ENCODE measurements around the gene CDK18.

Gene CDK18

DNA sequence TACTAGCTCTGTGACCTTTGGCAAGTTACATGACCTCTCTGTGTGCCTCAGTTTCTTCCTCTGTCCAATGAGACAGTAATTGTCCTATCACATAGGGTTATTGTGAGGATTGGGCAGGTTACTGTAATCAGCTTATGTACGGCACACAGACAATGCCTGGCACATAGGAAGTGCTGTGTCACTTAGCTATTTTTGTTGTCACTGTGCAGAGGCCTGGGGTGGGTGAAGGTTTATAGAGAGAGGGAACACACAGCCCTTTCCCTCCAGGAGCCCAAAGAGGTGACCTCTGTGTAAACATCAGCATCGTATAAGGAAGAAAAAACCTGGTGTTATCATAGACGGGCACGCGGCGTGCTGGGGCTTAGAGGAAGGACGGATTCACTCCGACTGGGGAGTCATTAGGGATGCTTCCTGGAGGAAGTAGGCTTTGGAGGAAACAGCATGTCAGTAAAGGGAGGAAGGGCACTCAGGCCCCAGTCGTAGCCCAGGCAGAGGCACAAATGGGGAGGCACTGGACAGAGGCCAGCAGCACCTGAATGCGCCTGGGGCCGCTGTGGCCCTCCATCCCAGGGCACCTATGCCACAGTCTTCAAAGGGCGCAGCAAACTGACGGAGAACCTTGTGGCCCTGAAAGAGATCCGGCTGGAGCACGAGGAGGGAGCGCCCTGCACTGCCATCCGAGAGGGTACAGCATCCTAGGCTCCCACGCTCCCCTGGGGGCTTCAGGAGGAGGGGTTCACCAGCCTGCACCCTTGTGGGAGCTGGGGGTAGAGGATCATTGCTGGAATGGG lies 21.2 kb downstream of the CDK18 start:
- DNase-seq, result no peak

DNA sequence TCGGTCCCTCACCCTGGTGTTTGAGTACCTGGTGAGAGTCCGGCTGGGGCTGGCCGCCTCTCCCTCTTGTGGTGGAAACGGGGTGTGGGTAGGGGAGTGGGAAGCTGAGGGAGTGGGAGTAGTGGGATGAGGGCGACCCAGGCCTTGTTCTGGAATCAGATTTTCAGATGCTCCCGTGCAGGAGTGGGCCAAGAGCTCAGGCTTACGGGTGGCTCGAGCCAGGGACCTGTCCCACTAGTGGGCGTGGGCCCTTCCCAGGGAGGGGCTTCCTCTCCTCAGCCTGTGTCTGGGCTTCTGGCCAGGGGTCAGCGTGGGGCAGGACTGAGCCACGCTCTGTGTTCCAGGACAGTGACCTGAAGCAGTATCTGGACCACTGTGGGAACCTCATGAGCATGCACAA lies 22.0 kb downstream of the CDK18 start:
- no peak for DNase-seq

DNA sequence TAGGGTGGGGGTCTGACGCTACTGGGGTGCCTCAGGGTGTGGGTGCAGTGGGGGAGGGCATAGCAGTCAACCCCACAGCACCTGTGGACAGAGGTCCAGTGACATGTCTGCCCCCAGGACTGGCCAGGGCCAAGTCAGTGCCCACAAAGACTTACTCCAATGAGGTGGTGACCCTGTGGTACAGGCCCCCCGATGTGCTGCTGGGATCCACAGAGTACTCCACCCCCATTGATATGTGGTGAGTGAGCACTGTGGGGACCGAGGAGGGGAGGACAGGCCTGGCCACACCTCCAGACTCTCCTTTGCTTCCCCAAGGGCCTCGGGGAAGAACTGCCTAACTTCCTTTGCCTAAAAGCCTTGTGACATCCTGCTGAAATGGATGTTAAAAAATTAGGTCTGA lies 23.5 kb downstream of the CDK18 start:
- DNase-seq, result no peak

DNA sequence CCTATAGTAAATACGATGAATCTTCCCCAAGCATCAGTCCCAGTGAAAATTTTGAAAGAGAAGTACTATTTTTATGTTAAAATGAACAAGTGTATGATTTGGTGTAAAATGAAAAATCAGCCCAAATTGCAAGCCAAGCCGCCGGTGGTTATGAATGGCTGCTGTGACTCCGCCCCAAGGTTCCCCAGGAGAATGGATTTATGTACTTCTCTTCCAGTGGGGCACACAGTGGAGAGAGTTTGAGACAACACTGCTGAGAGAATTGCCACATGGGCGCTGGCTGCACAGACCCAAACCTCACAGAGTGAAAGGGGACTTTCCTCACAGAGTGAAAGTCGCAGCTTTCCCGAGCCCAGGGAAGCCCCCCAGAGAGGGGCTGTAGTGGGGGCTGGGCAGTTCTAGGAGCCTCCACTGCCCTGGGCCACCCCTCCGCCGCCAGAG lies 24.0 kb downstream of the CDK18 start:
- DNase-seq, result no peak

DNA sequence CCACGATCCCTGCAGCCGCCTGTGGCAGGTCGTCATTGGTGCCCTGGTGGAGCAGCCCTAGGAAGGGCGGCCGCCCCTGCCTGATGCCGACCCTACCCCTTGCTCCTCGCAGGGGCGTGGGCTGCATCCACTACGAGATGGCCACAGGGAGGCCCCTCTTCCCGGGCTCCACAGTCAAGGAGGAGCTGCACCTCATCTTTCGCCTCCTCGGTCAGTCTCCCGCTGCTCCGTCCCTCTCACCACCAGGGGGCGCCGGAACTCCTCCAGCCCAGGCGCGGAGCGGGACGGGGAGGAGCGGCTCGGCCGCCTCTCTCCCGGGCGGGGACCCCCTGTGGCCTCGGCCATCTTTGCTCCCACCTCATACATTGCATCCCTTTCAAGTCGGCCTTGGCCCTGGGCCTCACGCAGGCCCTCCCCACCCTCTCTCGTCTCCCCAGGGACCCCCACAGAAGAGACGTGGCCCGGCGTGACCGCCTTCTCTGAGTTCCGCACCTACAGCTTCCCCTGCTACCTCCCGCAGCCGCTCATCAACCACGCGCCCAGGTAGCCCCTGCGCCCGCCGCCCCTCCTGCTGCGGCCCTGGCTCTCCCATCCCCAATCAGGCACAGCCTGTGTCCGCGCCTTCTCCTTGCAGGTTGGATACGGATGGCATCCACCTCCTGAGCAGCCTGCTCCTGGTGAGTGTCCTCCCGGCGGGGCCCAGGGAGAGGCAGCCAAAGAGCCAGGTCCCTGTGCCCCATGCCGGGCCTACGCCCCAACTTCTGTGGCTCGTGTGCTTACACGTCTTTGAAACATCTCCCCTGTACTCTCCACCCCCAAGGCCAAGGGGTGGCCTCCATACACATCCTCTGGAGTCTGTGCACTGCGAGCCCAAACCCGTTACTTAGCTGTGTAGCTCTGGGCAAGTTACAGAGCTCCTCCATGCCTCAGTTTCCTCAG lies 24.7 kb downstream of the CDK18 start:
- no peak for DNase-seq

DNA sequence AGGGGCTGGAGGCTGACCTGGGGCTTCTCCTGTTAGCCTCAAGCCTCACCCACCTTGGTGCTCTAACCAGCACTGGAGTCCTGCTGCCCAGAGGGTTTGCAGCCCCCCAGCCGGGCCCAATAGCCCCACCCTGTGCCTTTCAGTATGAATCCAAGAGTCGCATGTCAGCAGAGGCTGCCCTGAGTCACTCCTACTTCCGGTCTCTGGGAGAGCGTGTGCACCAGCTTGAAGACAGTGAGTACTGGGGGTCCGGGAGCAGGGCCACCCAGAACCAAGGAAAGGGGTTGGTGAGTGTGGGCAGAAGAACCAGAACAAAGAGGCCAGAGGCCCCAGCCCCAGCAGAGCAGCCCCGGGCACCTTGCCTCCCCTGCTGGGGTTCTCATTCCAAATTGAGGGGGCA lies 25.6 kb downstream of the CDK18 start:
- no peak for DNase-seq

DNA sequence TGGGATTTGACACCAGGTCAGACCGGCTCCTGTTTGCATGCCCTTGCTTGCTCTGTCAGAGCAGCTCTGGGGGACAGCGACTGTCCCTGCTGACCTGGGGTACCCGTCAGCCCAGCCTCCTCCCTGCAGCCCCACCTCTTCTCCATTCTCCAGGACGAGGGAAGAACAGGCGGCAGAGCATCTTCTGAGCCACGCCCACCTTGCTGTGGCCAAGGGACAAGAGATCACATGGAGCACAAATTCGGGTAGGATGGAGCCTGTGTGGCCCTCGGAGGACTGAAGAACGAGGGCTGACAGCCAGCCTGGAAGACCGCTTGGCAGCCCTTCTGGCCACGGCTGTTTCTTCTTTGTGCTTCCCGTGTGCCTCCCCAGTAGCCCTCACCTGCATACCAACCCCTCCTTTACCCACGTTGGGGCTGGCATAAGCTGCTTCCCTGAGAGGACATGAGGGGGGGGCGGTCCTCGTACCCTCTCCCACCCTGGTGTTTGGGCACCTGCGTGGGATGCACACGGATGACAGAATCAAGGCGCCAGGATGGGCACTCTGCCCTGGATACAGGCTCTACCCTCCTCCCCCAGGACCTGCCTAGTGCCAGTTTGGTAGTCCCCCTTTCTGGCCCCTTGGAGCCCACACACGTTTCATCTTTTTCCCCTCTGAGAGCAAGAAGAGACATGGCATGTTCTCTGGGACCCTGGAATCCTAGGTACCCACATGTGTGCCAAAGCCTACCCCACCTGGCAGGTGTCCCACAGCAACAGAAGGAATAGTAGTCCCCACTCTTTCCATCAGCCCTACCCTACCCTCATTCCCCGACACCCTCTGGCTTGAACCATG lies 26.9 kb downstream of the CDK18 start:
- no peak for DNase-seq

DNA sequence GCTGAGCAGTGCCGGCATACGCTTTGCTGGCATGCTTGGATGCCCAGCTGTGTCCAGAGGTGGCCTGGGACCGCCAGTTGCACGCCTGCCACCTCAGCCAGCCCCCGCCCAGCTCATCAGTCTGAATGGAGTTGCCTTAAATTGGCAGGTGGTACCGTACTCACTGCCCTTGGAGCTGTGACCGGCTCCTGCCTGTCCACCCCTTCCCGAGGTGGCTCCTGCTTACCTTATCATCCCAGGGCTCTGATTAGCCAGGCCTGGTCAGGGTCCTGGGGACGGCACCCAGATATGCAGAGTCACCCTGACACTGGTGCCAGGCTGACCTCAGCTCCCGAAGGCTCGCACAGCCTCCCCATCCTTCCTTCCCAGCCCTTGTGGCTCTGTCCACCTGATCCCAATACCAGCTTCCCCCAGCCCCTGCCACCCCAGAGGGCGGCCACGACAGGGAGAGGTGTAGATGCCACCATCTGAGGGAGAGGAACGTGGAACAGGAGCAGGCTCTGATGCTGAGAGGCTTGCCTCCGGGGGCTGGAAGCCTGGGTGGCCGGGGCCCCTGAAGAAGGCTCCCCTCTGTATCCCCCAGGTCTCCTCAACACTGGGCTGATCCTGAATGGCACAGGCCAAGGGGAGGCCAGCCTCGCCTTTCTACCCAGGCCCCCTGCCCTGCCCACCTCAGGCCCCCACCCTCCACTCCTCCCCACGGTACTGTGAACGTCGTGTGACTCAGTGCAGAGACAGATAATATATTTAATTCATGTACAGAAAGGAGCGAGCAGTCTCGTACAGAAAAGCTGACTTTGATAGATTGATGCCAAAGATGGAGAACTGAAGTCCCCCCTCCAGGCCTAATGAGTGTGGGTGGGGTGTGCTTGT lies 27.8 kb downstream of the CDK18 start:
- DNase-seq, result no peak

DNA sequence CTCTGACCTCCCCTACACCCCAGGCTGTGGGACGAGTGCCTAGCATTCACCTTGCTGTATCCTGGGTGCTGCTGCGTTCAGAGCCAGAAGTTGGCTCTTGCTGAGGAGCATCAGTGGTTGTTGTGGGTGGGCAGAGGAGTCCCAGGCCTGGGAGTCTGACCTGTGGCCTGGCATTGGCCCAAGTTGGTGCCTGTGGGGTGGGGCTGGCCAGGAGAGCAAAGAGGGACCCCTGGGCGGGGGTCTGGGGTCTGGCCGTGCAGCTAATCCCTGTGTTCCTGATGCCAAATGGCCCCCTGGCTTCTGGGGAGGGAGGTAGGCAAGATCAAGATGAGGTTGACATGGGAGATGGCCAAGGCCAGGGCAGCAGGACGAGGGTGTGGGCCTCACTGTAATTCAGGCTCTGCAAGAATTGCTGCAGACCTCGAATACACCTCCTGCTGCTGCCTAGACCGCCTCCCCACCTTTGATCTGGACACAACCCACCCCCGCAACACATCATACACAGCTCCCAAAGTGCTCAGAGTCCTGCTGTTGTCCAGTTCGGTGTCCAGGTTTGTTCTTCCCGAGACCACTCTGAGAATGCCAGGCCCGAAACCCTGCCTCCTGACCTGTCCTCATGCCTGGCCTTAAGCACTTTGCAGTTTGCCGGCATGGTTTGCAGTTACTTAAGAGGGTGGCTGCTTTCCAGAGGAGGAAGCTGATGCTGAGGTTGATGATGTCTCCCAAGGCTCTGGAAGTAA lies 28.7 kb downstream of the CDK18 start:
- no peak for DNase-seq

DNA sequence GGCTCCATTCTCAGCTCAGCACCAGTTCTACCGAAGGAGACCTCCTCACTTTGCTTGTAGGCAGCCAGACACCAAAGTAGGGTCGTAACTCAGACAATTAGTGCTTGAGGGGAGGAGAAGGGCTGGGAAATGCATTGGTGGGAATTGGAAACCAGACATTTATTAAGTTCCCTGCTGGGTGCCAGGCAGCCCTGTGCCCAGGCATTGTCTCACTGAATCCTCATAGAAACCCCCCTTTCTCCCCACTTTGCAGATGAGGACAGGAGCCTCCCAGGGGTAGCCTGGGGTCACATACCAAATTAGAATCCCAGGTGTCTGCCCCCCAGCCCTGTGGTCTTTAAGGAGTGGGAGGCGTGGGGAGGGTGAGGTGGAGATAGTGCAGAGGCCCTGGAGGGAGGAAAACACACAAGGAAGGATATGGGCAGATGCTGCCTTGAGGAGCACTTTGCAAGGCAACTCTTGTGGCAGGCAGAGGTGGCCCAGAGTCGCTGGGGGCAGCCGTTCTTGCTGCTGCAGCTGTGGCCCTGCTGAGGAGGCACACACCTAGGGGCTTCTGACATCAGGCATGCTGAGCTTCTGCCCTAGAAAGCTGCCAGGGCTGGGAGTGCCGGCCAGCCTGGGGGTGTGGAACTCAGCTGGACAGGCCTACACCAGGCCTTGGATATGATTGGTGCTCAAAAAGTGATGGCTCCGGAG lies 29.4 kb downstream of the CDK18 start:
- DNase-seq, result no peak

DNA sequence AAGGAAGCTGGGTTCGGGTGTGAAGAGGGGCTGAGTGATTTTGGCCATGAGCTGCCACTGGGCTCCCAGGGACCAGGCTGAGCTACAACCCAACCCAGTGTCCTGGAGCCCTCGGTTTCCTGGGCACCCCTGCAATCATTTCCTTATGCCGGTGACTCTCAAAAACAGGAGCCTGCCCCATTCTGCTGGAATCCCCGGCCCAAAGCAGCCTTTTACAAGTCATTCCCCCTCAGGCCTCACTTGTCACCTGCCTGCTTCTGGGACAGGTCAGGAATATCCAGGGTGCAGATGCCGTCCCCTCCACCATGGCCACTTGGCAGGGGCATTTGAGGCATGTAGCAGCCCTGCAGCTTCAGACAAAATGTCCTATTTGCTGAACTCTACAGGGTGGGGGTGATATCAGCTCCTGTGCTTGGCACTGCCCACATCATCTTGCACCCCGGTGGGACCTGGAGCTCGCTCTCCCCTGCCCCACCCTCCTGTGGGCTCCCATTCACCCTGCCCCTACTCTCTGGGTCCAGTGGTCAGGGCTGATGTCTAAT lies 30.0 kb downstream of the CDK18 start:
- DNase-seq, result no peak

DNA sequence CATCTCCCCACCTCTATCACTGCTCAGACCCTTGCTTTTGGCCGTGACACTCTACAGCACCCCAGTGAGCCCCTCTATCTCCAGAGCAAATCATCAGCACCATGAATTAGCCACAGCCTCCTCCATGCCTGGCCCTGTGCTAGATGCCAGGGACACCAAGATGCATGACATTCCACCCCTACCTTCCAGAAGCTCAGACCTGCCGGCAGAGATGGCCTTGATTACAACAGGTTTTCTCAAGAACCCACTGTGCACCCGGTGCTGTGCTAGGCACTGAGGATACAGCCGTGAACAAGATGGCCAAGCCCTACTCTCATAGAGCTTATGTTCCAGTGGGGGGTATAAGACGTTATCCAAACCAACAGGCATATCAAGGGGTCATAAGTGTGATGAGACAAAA lies 30.6 kb downstream of the CDK18 start:
- no peak for DNase-seq

DNA sequence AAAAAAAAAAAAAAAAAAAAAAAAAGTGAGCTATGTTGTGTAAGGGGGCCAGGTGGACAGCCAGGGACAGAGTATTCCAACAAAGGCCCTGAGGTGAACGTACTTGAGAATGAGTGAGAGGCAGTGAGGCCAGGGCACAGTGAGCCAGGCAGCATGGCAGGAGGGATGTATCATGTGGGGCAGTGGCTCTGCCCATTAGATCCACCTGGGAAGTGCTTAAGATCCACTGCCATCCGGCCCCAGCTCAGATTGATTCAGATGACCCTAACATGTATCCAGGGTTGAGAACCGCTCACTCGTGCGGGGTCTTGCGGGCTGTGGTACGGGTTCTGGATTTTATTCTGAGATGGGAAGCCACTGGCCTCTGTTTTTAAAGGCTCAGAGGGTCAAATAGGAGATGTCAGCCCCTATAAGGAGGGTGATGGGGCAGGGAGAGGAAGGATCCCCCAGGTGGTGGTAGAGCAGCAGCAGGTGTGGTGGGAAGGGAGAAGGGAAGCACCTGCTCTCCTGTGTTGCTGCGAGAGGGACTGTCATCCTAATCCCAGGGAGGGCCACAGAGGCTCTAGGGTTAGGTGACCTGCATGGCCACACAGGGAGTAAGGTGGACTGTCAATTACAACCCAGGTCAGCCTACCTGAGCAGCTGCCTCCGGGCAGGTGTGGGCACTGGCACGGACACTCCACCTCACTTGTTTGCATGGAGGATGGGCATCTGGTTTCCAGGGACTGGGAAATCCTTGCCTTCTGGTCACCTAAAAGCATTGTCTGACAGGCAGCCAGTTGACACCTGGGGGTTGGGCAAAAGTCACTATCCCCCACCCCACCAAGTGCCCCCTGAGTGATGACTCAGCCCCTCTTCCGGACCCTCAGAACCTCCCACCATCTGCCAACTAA lies 31.6 kb downstream of the CDK18 start:
- DNase-seq, result no peak

DNA sequence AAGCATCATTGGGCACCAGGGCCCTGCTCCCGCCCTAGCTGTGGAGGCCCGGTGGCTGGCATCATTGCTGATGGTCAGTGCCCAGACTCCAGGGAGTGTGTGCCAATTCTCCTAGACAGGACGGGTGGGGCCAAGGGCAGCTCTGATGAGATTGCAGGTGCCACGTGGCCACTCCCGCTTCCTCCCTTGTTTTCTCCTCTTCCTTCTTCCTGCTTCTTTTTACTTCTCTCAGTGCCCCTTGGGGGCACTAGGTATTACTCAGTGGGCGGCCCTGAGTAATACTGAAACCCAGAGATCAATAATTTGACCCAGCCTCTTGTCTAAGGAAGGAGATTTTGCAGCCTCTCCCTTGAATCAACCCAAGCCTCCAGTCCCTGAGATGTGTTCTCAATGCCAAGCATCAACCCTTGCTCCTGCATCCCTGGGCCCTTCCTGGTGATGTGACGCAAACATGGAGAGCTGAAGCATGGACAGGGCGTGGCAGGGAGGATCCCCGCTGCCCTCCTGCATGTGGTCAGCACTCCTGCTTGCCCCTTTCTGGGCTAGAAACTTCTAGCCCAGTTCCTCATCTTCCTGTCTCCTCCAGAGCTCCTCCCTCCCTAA lies 32.4 kb downstream of the CDK18 start:
- DNase-seq, result no peak

DNA sequence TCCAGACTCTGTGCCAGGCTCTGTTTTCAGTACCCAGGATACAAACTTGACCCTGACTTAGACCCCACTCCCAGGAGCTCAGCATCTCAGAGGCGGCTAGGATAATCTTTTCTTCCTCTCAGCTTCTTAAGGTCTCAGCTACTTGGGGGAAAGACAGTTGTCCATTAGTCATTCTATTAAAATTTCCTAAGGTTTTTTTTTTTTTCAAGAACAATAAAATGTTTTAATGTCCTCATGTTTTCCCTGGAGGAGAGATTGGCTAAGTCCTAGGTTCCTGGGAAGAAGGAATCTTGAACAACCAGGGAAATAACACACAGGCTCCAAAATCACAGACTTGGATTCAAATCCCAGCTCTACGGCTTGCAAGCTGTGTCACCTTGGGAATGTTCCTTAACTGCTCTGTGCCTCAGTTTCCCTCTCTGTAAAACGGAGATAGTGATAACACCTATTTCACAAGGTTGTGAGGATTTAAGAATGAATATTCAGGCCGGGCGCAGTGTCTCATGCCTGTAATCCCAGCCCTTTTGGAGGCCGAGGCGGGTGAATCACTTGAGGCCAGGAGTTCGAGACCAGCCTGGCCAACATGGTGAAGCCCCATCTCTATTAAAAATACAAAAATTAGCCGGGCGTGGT lies 33.0 kb downstream of the CDK18 start:
- DNase-seq, result no peak

DNA sequence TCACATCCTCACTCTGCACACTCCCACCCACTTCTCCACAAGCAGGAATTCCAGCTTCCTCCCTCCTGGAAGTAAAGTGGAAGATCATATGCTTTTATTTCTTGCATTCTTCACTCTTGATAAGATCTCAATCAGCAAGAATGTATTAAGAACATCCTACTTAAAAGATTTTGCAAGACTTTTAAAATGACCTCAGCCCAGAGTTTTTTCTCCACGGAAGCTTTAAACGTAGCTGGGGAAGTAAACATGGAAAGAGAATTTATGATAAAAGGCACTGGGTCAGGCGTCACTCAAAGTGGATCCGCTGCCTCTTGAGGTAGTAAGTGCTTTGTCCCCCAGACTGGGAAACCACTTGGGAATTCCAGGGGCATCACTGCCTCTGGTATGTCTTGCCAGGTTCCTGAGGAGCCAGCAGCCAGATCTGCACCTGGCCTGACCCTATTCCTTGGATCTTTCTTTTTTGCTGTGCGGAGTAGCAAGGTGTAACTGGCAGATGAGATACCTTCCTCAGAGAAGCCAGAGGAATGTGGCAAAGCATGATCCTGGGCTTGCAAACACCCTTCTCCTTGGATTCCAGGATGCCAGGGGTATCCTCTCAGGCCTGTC lies 33.9 kb downstream of the CDK18 start:
- DNase-seq, result no peak

DNA sequence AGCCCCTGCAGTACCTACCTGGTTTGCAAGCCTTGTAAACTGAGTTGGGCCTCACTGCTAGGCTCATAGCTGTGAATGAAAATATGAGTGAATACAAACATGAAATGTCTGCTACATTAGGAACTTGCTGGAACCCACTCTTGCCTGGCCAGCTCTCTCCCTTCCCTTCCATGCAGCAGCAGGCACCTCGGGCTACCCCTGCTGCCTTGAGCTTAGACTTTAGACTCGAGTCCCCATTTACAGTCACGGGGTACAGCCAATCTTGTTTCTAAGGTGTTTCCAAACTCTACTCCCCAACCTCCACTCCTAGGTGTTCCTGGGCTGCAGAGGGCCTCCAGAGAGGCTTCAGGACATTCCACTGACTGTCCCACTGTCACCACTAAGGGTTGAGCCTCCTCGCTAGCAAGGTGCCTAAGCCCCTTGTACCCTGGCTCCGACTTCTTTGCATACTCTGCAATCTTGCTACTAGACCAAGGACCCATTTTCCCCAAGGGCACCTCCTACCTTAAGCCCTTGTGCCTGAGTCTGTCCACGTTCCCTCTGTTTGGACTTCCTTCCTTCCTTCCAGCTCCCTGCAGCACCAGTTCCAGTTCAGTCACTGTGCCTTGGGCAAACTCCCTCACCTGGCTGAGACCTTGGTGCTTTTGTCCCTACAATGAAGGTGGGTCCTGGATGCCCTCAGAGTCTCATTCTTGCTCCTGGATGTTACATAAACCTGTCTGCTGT lies 36.9 kb downstream of the CDK18 start:
- DNase-seq, result no peak

All from GF-D8 (cell line).